RWPE1 (cell line): Measurements from ENCODE around the gene SDHA.

Source experiments
- CTCF ChIA-PET: fragments of 350-600 bp; sonication (Branson Sonifier 250); formaldehyde crosslinking; extraction: SDS; loops from one replicate; lab custom pipeline; 2021; lab: Yijun Ruan, JAX
- POLR2A ChIA-PET: fragments of 400-600 bp; formaldehyde crosslinking; extraction: SDS; loops from one replicate; lab custom pipeline; 2020; ENCODE audit warnings: antibody characterized with exemption; ENCODE audit not compliant: low non-redundant PET; lab: Yijun Ruan, JAX
- DNase-seq: peaks from one replicate; pipeline ENCODE4 v3.0.0; 2012; ENCODE audit warnings: low spot score
- H3K27ac ChIP-seq: fragments of 450-650 bp; 2 replicates; pipeline ENCODE4 v1.5.1; 2017
- CTCF ChIP-seq: fragments of 450-650 bp; conservative IDR thresholded peaks from 2 replicates; pipeline ENCODE4 v1.5.1; 2017; ENCODE audit warnings: low read depth, mild to moderate bottlenecking

Gene SDHA

GRCh38 chr5:184471-184870, 33.6 kb upstream of the SDHA start:
- no peak for TF ChIP-seq CTCF
- no peak overlapping the region for H3K27ac ChIP-seq
- no peak for DNase-seq
- CTCF ChIA-PET: interaction anchor here (0.6 kb wide), 1 partner anchor 105 kb away, joined by 3 read pairs; no protein-coding TSS in a partner anchor
- POLR2A ChIA-PET: no interaction called here

- no peak for TF ChIP-seq CTCF
- ChIA-PET CTCF (interaction anchor here (0.6 kb wide), 1 partner anchor 106 kb away, joined by 3 read pairs; no protein-coding TSS in a partner anchor), POLR2A (no interaction called here)
- no peak overlapping the region for H3K27ac ChIP-seq
- no peak for DNase-seq
Measured at GRCh38 chr5:185095-186070, 32.7 kb upstream of the SDHA start.

- ChIA-PET CTCF (no interaction called here), POLR2A (no interaction called here)
- DNase-seq: no peak
Measured at GRCh38 chr5:186091-187041, 31.8 kb upstream of the SDHA start.

GRCh38 chr5:187042-187431, 31.1 kb upstream of the SDHA start:
- POLR2A ChIA-PET: no interaction called here

More at GRCh38 chr5:186091-187041, 31.8 kb upstream of the SDHA start:
- H3K27ac ChIP-seq: no peak overlapping the region
- TF ChIP-seq CTCF: no peak

GRCh38 chr5:187617-188451, 30.3 kb upstream of the SDHA start:
- DNase-seq: no peak
- no peak overlapping the region for H3K27ac ChIP-seq
- ChIA-PET POLR2A (no interaction called here), CTCF (interaction anchor here (0.7 to 1.2 kb wide), 9 partner anchors 12 to 241 kb away, joined by 3 to 9 read pairs (median 4); no protein-coding TSS in a partner anchor)
- TF ChIP-seq CTCF: no peak

More at GRCh38 chr5:187042-187431, 31.1 kb upstream of the SDHA start:
- CTCF ChIA-PET: no interaction called here
- DNase-seq: no peak
- no peak for TF ChIP-seq CTCF
- no peak overlapping the region for H3K27ac ChIP-seq
